Caco-2 (cell line): ENCODE results near the gene PDE4D. TPM values are rescaled to one million over a fixed set of nuclear protein-coding genes. Genes with fewer than 3 reads are reported as not detected.

Experiments
- BruUV-seq: library from RNA; stranded (reverse); fragments of 400-500 nt; replicated peaks from 2 replicates; lab custom pipeline; 2021; lab: Mats Ljungman, UMichigan
- CTCF ChIA-PET: fragments of 300-600 bp; sonication (Branson Sonifier 250); formaldehyde crosslinking; loops from one replicate; lab custom pipeline; 2022; ENCODE audit warnings: antibody characterized with exemption; lab: Charles Lee
- POLR2A ChIA-PET: fragments of 300-600 bp; sonication (Branson Sonifier 250); formaldehyde crosslinking; loops from one replicate; lab custom pipeline; 2022; ENCODE audit warnings: antibody characterized with exemption; lab: Charles Lee
- DNase-seq, 2 experiments: peaks; one replicate each; pipeline versions ENCODE4 v3.0.0 to v3.0.0-alpha.2; 2020 to 2022
- H3K27me3 ChIP-seq: replicated peaks from 2 replicates; pipeline ENCODE4 v1.6.0; 2011; ENCODE audit warnings: low read length; ENCODE audit not compliant: control insufficient read depth, insufficient read depth
- H3K36me3 ChIP-seq: 2 replicates; pipeline ENCODE4 v1.5.1; 2011; ENCODE audit warnings: low read length; ENCODE audit not compliant: control insufficient read depth, insufficient read depth
- H3K4me1 ChIP-seq: fragments of 250-450 bp; sonication (Bioruptor Pico); 2 replicates; pipeline ENCODE4 v1.5.1; 2020; ENCODE audit warnings: mild to moderate bottlenecking
- H3K4me3 ChIP-seq: 2 replicates; pipeline ENCODE4 v1.5.1; 2011; ENCODE audit warnings: low read depth, mild to moderate bottlenecking, control low read depth, low read length
- H3K9me3 ChIP-seq: fragments of 250-450 bp; sonication (Bioruptor Pico); 2 replicates; pipeline ENCODE4 v1.5.1; 2020; ENCODE audit warnings: mild to moderate bottlenecking, moderate library complexity
- H3K27ac Mint-ChIP-seq: one replicate; pipeline ENCODE4 v1.8.0; 2022; ENCODE audit warnings: mixed read lengths; ENCODE audit not compliant: unreplicated experiment
- H3K27me3 Mint-ChIP-seq: one replicate; pipeline ENCODE4 v1.8.0; 2022; ENCODE audit warnings: mixed read lengths; ENCODE audit not compliant: insufficient read depth, unreplicated experiment
- H3K36me3 Mint-ChIP-seq: one replicate; pipeline ENCODE4 v1.8.0; 2022; ENCODE audit warnings: mild to moderate bottlenecking, mixed read lengths; ENCODE audit not compliant: insufficient read depth, unreplicated experiment
- H3K4me1 Mint-ChIP-seq: one replicate; pipeline ENCODE4 v1.8.0; 2022; ENCODE audit warnings: low read depth, mixed read lengths; ENCODE audit not compliant: unreplicated experiment
- H3K4me3 Mint-ChIP-seq: one replicate; pipeline ENCODE4 v1.8.0; 2022; ENCODE audit warnings: mild to moderate bottlenecking, moderate library complexity, mixed read lengths; ENCODE audit not compliant: unreplicated experiment
- H3K9me3 Mint-ChIP-seq: one replicate; pipeline ENCODE4 v1.8.0; 2022; ENCODE audit warnings: mixed read lengths; ENCODE audit not compliant: unreplicated experiment
- CTCF ChIP-seq, 2 experiments: fragments of 200-600 bp in 1 of 2; IDR thresholded peaks; 1 replicate in 1 of 2; 2 replicates in 1 of 2; pipeline versions ENCODE4 v1.5.1 to v1.8.0; 2011 to 2022; ENCODE audit warnings: antibody characterized with exemption in 1 of 2, control low read depth in 1 of 2, inconsistent platforms in 1 of 2, low read depth in 1 of 2, low read length in 1 of 2, mild to moderate bottlenecking in 1 of 2, moderate library complexity in 1 of 2; ENCODE audit not compliant: insufficient read depth in 1 of 2, severe bottlenecking in 1 of 2, unreplicated experiment in 1 of 2
- intact Hi-C: fragments of 100-400 bp; cut with micrococcal nuclease; formaldehyde crosslinking; loops from one replicate; pipeline ENCODE4 v1.10.0; 2022; ENCODE audit not compliant: unreplicated experiment
- total RNA-seq: library from RNA; stranded (reverse); gene quantifications from 2 replicates; pipeline ENCODE4 v1.2.3, GENCODE V29; 2022

PDE4D gene
- total RNA-seq, 1 experiment from 2014 or later, result 89.8 TPM

- no peaks in the 10 kb centered on the region for H3K9me3 ChIP-seq
- Mint-ChIP-seq H3K4me3 (peak overlapping the region; percentile 69), H3K27ac (peak overlapping the region; percentile 10), H3K4me1 (peaks cover 24% of the 10 kb centered on the region), H3K9me3 (no peaks in the 10 kb centered on the region), H3K27me3 (no peaks in the 10 kb centered on the region), H3K36me3 (peaks cover 39% of the 10 kb centered on the region)
- ChIA-PET POLR2A (interaction anchor here (1.1 kb wide), 1 partner anchor 82 kb away, joined by 4 read pairs; no protein-coding TSS in a partner anchor), CTCF (interaction anchor here (0.6 kb wide), 1 partner anchor 94 kb away, joined by 3 read pairs; no protein-coding TSS in a partner anchor)
- H3K4me1 ChIP-seq, result peaks cover 29% of the 10 kb centered on the region
- intact Hi-C loops, result loop anchor here (1.0 kb wide), 1 partner anchor 86 kb away; no protein-coding TSS in a partner anchor
- H3K36me3 ChIP-seq, result no peaks in the 10 kb centered on the region
- H3K27me3 ChIP-seq, result no peaks in the 10 kb centered on the region
- no TSS peak for BruUV-seq
- DNase-seq, result no peak
- peak overlapping the region; percentile 95; the same call in 1 of the 2 replicates for H3K4me3 ChIP-seq
- no peak for TF ChIP-seq CTCF (IDR thresholded peaks at IDR 0.05; ENCODE audit: insufficient read depth in 1 of 2, low read depth in 1 of 2, low read length in 1 of 2, severe bottlenecking in 1 of 2, unreplicated experiment in 1 of 2)
These were observed 852.7 kb downstream of the PDE4D start for GRCh38 chr5:59040804-59041201.

GRCh38 chr5:59040024-59040803, 853.3 kb downstream of the PDE4D start:
- Mint-ChIP-seq H3K4me1 (peaks cover 23% of the 10 kb centered on the region), H3K27ac (peak overlapping the region; percentile 10), H3K4me3 (peak overlapping the region; percentile 69), H3K9me3 (no peaks in the 10 kb centered on the region), H3K27me3 (no peaks in the 10 kb centered on the region), H3K36me3 (peaks cover 43% of the 10 kb centered on the region)
- intact Hi-C loops, result loop anchor here (1.0 kb wide), 1 partner anchor 87 kb away; no protein-coding TSS in a partner anchor
- POLR2A ChIA-PET, result interaction anchor here (0.6 kb wide), 1 partner anchor 187 kb away, joined by 3 read pairs; no protein-coding TSS in a partner anchor
- BruUV-seq, result TSS peak; percentile 40
- H3K4me3 ChIP-seq, result peak overlapping the region; percentile 95
- peaks cover 35% of the 10 kb centered on the region for H3K4me1 ChIP-seq
- TF ChIP-seq CTCF (IDR thresholded peaks at IDR 0.05; ENCODE audit: insufficient read depth in 1 of 2, low read depth in 1 of 2, low read length in 1 of 2, severe bottlenecking in 1 of 2, unreplicated experiment in 1 of 2), result no peak
- peak in 1 of 2 experiments; percentile 29 for DNase-seq
- H3K27me3 ChIP-seq, result no peaks in the 10 kb centered on the region
- H3K36me3 ChIP-seq, result no peaks in the 10 kb centered on the region
- CTCF ChIA-PET, result interaction anchor here (0.6 to 1.4 kb wide), 2 partner anchors 87 to 94 kb away, joined by 3 to 4 read pairs; no protein-coding TSS in a partner anchor
- no peaks in the 10 kb centered on the region for H3K9me3 ChIP-seq

GRCh38 chr5:59039296-59040023, 854.1 kb downstream of the PDE4D start:
- H3K9me3 ChIP-seq, result no peaks in the 10 kb centered on the region
- Mint-ChIP-seq H3K27me3 (no peaks in the 10 kb centered on the region), H3K36me3 (peaks cover 46% of the 10 kb centered on the region), H3K27ac (peak overlapping the region; percentile 10), H3K4me3 (peak overlapping the region; percentile 69), H3K4me1 (peaks cover 17% of the 10 kb centered on the region), H3K9me3 (no peaks in the 10 kb centered on the region)
- BruUV-seq, result no TSS peak
- H3K4me3 ChIP-seq, result peak overlapping the region; percentile 95
- no peak for TF ChIP-seq CTCF (IDR thresholded peaks at IDR 0.05; ENCODE audit: insufficient read depth in 1 of 2, low read depth in 1 of 2, low read length in 1 of 2, severe bottlenecking in 1 of 2, unreplicated experiment in 1 of 2)
- H3K27me3 ChIP-seq, result no peaks in the 10 kb centered on the region
- intact Hi-C loops, result loop anchor here (1.0 to 10.0 kb wide), 2 partner anchors 88 to 315 kb away; no protein-coding TSS in a partner anchor
- H3K4me1 ChIP-seq, result peaks cover 39% of the 10 kb centered on the region
- no peaks in the 10 kb centered on the region for H3K36me3 ChIP-seq
- POLR2A ChIA-PET, result interaction anchor here (0.6 kb wide), 1 partner anchor 187 kb away, joined by 3 read pairs; no protein-coding TSS in a partner anchor
- CTCF ChIA-PET, result interaction anchor here (0.6 to 1.4 kb wide), 2 partner anchors 88 to 135 kb away, joined by 4 read pairs; no protein-coding TSS in a partner anchor
- DNase-seq, result peak; percentile 78 to 80
